Adipocyte (in vitro differentiated cells): ENCODE data around the gene ACAP2.

ENCODE experiments used
- DNase-seq: peaks from one replicate; pipeline ENCODE4 v3.0.0-alpha.2; 2015; ENCODE audit warnings: low read depth
- H3K27me3 ChIP-seq: replicated peaks from 2 replicates; pipeline ENCODE4 v1.7.0; 2013; ENCODE audit warnings: mild to moderate bottlenecking, low read length, moderate library complexity; ENCODE audit not compliant: control insufficient read depth, insufficient read depth
- H3K36me3 ChIP-seq: 2 replicates; pipeline ENCODE4 v1.7.0; 2013; ENCODE audit warnings: low read length, mild to moderate bottlenecking, moderate library complexity; ENCODE audit not compliant: control insufficient read depth, insufficient read depth, severe bottlenecking
- H3K4me1 ChIP-seq: 2 replicates; pipeline ENCODE4 v1.7.0; 2013; ENCODE audit warnings: mild to moderate bottlenecking, low read length, moderate library complexity; ENCODE audit not compliant: control insufficient read depth, insufficient read depth
- H3K4me3 ChIP-seq: 2 replicates; pipeline ENCODE4 v1.7.0; 2013; ENCODE audit warnings: mild to moderate bottlenecking, low read length, moderate library complexity
- H3K9ac ChIP-seq: 2 replicates; pipeline ENCODE4 v1.7.0; 2013; ENCODE audit warnings: mild to moderate bottlenecking, low read length, moderate library complexity
- H3K9me3 ChIP-seq: 2 replicates; pipeline ENCODE4 v1.7.0; 2013; ENCODE audit warnings: mild to moderate bottlenecking, low read length, moderate library complexity; ENCODE audit not compliant: control insufficient read depth

Gene ACAP2

DNA sequence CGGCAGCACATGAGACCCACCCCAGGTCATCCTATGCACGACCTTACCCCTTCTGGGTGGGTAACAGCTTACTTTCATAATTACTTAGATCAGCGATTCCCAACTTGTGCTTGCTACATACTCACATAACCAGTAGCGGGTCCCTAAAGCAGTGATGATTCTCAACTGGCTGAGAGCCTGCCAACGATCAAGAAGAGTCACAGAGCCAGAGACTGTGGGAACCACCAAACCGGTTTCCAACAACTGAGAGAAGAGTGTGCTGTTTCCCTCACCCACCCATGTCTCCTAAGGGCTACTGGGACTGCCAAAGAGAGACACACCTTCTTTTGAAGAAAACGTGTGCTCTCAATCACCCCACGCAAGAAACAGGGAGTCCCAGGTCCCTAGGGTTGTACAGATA, 159.9 kb downstream of the ACAP2 start:
- Histone ChIP-seq H3K4me3 (no peak overlapping the region), H3K27me3 (no peaks in the 10 kb centered on the region)
- no peak for DNase-seq

DNA sequence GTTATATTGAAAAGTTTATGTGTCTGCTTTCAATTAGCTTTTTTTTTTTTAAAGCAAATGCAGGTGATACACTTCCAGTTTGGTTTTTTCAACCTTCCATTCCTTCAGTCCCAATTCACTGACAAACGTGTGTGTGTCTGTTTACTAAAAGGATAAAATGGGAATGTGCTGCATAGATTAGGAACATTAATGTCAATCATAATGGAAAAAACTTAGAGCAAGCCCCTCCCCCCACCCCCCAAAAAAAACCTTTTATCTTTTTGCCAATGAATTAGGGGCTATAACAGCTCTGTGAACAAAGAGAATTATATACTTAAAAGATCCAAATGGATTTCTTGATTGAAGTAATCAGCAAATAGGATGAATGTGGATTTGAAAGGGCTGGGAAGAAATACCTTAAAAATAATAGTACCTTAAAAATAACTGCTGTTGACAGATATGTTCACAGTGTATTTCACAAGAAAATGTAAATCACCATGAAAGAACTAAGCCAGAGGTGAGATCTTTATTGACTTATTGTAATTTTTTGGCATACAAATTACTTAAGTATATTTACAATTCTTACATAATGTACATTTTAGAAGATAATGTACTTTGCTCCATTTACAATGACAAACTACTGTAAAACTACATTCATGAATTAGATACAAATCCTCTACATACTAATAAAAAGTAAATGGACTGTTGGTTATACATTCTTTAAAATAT, 168.4 kb downstream of the ACAP2 start:
- H3K9ac ChIP-seq, result no peak overlapping the region
- H3K4me1 ChIP-seq, result peaks cover 14% of the 10 kb centered on the region
- no peaks in the 10 kb centered on the region for H3K27me3 ChIP-seq
- no peak overlapping the region for H3K4me3 ChIP-seq
- no peaks in the 10 kb centered on the region for H3K9me3 ChIP-seq
- DNase-seq, result no peak
- peaks cover 38% of the 10 kb centered on the region for H3K36me3 ChIP-seq

More for the DNA sequence above, 159.9 kb downstream of the ACAP2 start:
- H3K4me1 ChIP-seq, result peaks cover 3% of the 10 kb centered on the region
- H3K36me3 ChIP-seq, result peaks cover 78% of the 10 kb centered on the region
- H3K9ac ChIP-seq, result no peak overlapping the region
- H3K9me3 ChIP-seq, result no peaks in the 10 kb centered on the region

DNA sequence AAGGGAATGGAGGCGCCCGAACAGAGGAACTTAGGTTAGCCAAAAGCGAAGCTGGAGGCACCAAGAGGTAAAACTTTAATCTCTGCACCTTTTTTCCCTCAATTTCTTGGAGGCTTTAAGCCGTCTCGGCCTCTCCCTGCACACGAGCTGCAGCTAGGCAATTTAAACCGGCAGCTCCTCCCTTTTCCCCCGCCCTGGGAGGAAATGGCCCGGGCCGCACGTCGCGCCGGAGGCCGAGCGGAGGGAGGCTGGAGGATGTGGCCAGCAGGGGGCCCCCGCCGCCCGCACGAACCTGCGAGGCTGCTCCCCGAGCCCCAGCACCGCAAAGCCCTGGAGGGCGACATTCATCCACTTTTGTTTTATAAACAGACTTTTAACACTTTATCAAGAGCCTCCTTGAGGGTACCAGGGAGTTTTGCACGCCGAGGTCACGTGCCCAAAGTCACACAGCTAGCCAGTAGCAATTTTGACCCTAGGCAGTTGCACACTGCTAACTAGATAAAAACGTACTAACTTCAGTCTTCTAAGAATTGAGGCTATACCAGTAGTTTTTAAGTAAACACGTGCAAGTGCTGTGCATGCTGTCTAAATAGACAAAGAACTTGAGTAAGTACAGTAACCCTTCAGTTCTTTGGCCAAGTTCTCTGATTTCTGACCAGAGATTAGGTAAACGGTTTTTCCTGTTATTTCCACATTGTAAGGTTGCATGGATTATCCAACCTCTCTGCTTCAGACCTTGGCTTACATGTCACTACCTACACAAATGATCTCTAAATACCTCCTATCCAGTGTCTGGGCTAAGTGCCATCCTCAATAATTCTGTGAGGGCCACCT, 171.2 kb downstream of the ACAP2 start:
- no peaks in the 10 kb centered on the region for H3K9me3 ChIP-seq
- H3K36me3 ChIP-seq, result peaks cover 14% of the 10 kb centered on the region
- H3K9ac ChIP-seq, result peak overlapping the region; percentile 93
- H3K4me1 ChIP-seq, result peaks cover 16% of the 10 kb centered on the region
- H3K27me3 ChIP-seq, result no peaks in the 10 kb centered on the region
- H3K4me3 ChIP-seq, result peak overlapping the region; percentile 95
- DNase-seq, result peak; percentile 96

DNA sequence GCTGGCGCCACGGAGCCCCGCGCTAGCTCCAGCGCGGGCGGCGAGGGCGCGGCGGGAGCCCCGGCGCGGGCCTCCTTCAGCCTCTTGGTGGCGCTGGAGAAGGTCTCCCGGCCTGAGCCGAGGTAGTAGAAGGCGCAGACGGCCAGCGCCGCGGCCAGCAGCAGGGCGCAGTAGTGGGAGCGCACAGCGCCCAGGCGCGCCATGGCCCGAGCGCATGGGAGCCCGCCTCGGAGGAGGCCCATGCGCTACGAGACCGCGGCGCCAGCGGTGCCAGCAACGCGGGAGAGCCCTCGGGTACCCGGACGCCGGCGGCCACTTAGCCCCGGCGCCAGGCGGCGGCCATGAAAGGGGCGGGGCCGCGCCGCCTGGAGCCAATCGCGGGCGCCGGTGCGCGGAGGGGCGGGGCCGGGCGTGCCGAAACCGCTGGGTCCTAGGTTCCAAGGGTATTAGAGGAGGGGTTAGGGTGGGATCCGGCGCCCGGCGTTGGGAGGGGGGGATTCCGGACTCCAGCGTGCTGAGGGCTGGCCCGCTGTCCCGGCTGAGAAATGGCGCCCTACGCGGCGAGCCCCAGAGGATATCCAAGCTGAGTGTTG, 171.9 kb downstream of the ACAP2 start, which contains the start of gene XXYLT1:
TSS of gene XXYLT1 (minus strand) at position 343 of the 593 bp plus-strand sequence. CDS start at position 242, 101 bp downstream.
- peak within 1 kb of the TSS; percentile 95 for H3K4me3 ChIP-seq
- H3K27me3 ChIP-seq, result no peaks in the 10 kb centered on the region
- H3K36me3 ChIP-seq, result peaks cover 8% of the 10 kb centered on the region
- peak; percentile 96 for DNase-seq
- H3K4me1 ChIP-seq, result peaks cover 16% of the 10 kb centered on the region
- H3K9ac ChIP-seq, result peak within 1 kb of the TSS; percentile 93
- H3K9me3 ChIP-seq, result no peaks in the 10 kb centered on the region

DNA sequence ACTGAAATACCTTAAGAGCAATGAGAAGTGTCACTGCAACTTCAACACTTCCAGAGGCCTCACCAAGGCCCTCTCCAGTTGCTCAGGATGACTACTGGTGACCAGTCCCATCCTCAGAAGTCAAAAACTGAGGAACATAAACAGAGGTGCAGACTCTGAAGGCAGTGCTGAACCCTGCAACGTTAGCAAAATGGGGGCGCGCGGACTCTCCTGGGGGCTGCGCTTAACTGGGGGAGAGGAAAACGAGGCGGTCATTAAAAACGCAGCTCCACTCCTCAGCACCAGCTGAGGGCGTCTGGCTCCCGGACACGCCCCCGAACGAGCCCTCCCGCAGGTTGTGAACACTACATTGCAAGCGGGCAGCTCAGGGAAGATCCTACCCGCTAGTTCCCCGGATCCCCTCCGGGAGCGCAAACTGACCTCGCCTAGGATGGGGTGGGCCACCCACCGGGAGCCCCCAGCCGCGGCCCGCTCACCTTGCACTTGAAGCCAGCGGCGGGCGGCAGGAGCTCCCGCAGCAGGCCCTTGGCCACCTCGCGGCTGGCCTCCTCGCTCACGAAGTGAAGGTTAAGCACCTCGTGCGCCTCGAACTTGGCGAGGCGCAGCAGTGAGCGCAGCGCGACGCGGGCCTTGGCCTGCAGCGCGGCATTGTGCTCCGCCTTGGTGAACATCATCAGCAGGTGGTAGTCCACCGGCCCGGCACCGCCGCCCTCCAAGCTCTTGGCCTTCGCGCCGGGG, 172.6 kb downstream of the ACAP2 start:
- peak overlapping the region; percentile 93 for H3K9ac ChIP-seq
- no peaks in the 10 kb centered on the region for H3K27me3 ChIP-seq
- H3K4me3 ChIP-seq, result peak overlapping the region; percentile 95
- H3K36me3 ChIP-seq, result peaks cover 6% of the 10 kb centered on the region
- peaks cover 16% of the 10 kb centered on the region for H3K4me1 ChIP-seq
- H3K9me3 ChIP-seq, result no peaks in the 10 kb centered on the region
- DNase-seq, result peak; percentile 65

DNA sequence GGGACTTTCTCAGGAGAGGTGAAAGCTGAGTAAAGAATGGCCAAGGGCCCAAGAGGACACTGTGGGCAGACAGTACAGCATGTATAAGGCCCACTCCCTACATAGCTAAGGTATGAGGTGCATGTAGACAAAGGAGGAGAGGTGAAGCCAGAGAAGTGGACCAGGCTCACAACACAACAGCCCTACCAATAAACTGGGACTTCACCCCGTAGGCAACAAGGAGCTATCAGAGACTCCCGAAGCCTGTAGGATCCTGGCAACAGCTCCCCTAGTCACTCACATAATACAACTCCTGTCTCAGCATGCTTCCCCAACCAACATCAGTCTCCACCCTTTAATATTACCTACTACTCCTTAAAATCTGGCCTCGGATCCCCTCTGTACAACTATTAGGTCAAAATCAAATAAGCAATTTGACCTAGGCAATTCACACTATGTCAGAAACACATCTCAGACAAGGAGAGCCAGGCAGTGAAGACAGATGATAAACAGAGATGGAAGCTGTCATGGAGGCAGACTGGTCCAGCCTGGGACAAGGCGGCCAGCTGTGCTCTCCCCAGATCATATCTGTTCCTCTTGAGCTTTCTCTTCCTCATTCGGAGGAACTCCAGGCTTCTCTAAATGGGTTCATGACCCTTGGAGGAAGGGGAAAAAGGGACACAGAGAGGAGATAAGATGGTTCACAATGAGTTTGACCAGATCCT, 173.3 kb downstream of the ACAP2 start:
- Histone ChIP-seq H3K4me1 (peaks cover 16% of the 10 kb centered on the region), H3K9ac (peak overlapping the region; percentile 93), H3K27me3 (no peaks in the 10 kb centered on the region), H3K4me3 (peak overlapping the region; percentile 95), H3K9me3 (no peaks in the 10 kb centered on the region), H3K36me3 (peaks cover 5% of the 10 kb centered on the region)
- no peak for DNase-seq

DNA sequence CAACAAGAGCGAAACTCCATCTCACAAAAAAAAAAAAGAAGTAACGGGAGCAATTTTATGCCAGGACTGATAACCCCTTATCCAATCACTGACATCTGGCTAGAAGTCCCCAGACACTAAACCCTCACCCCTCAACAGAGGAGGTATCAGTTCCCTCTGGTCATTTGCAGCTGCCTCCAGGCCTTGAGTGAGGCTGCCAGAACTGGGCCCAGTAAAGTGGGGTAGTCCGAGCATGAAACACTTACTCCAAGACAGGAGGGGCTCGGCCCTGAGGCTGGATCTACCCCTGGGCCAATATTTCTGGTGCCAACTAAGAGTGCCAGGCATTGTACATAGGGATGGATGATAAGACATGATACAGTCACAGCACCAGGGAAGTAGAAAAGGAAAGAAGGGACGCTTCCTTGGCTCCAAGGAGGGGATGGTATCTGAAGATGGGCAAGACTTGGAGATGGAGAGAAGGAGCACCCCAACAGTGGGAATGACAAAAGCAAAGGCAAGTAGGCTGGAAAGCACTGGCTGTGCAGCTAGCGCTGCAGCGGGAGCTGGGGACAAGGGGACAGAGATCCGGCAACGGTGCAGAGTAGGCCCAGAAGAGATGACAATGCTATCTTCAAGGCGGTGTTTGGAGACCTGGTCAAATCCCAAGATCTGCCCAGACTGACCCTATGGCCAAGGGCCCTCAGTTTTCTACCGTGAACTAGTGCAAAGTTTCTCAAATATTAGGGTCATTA, 174.1 kb downstream of the ACAP2 start:
- DNase-seq, result no peak
- Histone ChIP-seq H3K36me3 (no peaks in the 10 kb centered on the region), H3K9me3 (no peaks in the 10 kb centered on the region), H3K9ac (no peak overlapping the region), H3K4me3 (no peak overlapping the region), H3K4me1 (peaks cover 16% of the 10 kb centered on the region), H3K27me3 (no peaks in the 10 kb centered on the region)

DNA sequence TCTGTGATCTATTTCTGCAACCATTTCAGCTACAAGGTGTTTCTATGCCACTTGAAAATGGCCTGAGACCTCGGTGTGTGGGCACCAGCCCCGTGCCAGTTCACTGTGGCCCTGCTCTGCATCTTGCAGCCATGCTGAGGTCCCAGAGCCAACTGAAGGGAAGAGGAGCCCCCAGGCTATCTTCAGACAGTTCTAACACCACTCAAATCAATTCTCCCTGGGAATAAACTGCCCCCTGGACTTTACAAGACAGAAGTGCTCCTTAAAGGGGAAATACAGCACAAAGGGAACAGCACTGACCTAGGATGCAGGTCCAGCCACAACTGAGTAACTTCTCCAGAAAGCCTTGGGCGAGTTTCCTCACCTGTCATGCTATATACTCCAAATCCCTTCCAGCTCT, 175.7 kb downstream of the ACAP2 start:
- Histone ChIP-seq H3K9me3 (no peaks in the 10 kb centered on the region), H3K36me3 (no peaks in the 10 kb centered on the region), H3K9ac (no peak overlapping the region), H3K4me1 (peaks cover 15% of the 10 kb centered on the region), H3K4me3 (no peak overlapping the region), H3K27me3 (no peaks in the 10 kb centered on the region)
- DNase-seq, result no peak

DNA sequence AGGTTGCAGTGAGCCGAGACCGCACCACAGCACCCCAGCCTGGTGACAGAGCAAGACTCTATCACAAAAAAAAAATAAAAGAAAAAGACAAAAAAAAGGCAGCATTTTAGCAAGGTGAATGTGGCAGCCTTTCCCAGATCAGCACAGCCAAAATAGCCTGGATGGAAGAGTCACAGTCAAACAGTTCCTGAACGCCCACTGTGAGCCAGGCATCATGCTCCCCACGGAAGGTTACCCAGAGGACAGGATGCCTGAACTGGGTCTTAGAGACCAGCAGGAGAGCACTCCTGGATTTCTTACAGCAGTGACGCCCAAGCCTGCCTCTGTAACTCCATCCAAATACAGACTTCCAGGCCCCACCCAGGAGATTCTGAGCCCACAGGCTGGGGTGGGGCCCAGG, 176.4 kb downstream of the ACAP2 start:
- Histone ChIP-seq H3K4me3 (no peak overlapping the region), H3K27me3 (no peaks in the 10 kb centered on the region), H3K9ac (no peak overlapping the region), H3K4me1 (peaks cover 10% of the 10 kb centered on the region), H3K36me3 (no peaks in the 10 kb centered on the region), H3K9me3 (no peaks in the 10 kb centered on the region)
- no peak for DNase-seq

DNA sequence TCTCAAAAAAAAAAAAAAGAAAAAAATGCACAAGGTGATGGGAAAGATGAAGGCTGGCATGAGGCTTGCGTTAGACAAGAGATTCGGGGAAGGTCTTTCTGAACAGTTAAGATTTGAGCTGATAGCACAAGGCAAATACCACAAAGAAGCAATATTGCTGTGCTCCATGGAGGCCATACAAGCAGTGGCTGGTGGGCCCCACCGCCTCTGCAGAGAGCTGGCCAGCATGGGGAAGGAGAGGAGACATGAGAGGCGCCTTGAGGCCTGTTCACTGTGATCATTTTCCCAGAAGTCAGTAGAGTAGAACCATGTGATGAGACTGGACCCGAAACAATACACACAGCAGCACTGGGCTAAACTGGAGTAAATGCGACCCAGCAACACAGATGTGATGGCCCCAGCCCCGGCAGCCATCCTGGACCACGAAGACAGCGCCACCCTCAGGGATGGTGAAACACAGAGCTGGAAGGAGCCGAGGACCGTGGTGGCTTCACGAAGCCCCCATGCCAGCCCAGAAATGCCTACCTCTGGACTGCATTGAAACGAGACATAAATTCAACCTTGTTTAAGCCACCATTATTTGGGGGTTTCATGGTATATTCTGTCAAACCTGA, 177.3 kb downstream of the ACAP2 start:
- Histone ChIP-seq H3K4me1 (peaks cover 14% of the 10 kb centered on the region), H3K4me3 (no peak overlapping the region), H3K9ac (no peak overlapping the region), H3K36me3 (no peaks in the 10 kb centered on the region), H3K27me3 (no peaks in the 10 kb centered on the region), H3K9me3 (no peaks in the 10 kb centered on the region)
- no peak for DNase-seq
